ENCODE measurements around the gene COPS9.

The COPS9 gene

DNA sequence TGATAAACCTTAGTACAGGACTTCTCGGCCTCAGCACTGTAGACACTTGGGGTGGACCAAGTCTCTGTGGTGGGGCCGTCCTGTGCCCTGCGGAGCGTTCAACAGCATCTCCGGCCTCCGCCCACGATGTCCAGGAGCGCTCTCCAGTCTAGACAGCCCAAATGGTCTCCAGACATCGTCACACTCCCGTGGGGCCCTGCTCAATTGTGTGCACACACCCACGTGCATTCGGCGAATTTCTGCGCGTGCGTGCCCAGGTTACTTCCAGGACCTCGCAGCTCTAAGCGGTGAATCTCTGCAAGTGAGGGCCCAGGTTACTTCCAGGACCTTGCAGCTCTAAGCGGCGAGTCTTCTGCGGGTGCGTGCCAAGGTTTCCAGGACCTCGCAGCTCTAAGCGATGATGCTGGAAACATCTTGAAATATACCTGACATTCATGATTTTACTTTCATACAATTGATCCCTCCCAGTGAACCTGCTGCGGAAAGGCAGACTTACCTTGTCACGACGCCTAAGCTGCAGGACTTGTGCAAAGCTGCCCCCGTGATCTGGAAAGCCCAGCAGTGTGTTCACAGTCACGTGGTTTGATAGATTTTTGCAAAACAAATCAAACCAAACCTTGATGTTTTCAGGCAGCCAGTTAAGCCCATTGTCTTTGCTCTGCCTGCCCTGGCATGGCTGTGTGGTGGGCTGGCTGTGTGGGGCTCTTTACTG is 20.5 kb upstream of the COPS9 start:
- TF ChIP-seq, protein P1, sequence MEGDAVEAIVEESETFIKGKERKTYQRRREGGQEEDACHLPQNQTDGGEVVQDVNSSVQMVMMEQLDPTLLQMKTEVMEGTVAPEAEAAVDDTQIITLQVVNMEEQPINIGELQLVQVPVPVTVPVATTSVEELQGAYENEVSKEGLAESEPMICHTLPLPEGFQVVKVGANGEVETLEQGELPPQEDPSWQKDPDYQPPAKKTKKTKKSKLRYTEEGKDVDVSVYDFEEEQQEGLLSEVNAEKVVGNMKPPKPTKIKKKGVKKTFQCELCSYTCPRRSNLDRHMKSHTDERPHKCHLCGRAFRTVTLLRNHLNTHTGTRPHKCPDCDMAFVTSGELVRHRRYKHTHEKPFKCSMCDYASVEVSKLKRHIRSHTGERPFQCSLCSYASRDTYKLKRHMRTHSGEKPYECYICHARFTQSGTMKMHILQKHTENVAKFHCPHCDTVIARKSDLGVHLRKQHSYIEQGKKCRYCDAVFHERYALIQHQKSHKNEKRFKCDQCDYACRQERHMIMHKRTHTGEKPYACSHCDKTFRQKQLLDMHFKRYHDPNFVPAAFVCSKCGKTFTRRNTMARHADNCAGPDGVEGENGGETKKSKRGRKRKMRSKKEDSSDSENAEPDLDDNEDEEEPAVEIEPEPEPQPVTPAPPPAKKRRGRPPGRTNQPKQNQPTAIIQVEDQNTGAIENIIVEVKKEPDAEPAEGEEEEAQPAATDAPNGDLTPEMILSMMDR (IDR thresholded peaks at IDR 0.05; ENCODE audit: control extremely low read depth, extremely low read depth, low read depth, missing control alignments) = no peak
- no peak for DNase-seq (ENCODE audit: extremely low spot score)
- ChIA-PET POLR2A (no interaction called here), CTCF (interaction anchor here (2.1 kb wide), 1 partner anchor 13 kb away, joined by 6 read pairs; no protein-coding TSS in a partner anchor)

DNA sequence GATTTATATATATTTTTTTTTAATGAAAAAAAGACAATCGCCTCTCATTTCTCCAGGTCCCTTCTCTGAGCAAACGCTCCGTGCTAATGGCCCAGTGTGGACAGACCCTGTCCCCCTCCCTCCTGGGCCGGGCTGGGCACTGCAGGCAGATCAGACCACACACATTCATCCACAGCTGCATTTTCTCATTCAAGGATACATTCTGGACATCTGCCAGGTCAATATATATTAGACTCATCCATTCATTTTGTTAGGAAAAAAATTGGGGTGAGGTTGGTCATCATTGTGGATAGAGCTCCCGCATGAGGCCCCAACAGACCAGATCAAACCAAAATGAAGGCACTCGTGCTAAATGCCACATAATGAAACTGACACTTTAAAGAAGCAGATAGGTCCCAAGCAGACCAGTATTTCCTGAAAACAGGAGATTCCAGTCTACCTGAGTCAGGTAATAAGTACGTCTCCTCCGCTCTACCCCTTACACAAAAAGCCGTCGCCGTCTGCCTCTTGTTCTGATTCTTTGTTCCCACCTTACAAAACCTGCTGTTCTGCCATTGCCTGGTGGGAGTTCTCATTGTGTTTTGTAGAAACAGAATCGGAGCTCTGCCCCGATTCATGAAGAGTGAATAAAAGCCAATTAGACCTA is 19.8 kb upstream of the COPS9 start:
- no peak for DNase-seq (ENCODE audit: extremely low spot score)
- TF ChIP-seq, protein P1 (IDR thresholded peaks at IDR 0.05; ENCODE audit: control extremely low read depth, extremely low read depth, low read depth, missing control alignments) = no peak
- ChIA-PET POLR2A (no interaction called here), CTCF (interaction anchor here (1.6 to 2.1 kb wide), 2 partner anchors 12 to 95 kb away, joined by 5 to 6 read pairs; no protein-coding TSS in a partner anchor)

DNA sequence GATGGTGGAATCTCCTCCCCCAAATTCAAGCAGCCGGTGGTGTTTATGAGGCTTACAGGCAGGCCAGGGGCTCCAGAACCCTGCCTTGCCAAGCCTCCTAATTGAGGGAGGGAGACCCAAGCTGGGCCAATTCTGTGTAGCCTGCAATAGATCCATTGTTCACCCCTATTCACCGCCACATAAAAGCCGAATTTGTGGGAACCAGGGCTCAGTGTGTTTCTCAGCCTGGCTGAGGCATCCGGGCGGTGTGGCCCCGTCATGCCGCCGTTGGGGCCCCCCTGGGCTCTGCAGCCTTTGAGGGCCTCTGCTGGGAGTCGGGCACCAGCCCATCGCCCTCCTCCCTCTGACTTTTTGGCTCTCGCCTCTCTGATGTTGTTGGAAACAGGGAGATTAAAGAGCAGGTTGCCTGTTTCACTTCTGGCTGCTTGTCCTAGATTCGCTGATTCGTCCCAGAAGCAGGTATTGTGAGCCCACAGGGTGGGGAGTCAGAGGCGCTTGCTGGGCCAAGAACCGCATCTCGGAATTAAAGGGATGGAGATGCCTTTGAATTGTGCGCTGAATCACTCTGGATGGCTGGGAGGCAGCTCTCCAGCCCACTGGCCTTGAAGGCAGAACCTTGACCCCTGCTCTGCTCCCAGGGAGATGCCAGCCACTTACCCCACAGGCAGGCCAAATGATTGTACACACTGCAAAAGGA is 19.1 kb upstream of the COPS9 start:
- CTCF ChIA-PET = interaction anchor here (1.6 to 2.1 kb wide), 2 partner anchors 11 to 94 kb away, joined by 5 to 6 read pairs; no protein-coding TSS in a partner anchor

DNA sequence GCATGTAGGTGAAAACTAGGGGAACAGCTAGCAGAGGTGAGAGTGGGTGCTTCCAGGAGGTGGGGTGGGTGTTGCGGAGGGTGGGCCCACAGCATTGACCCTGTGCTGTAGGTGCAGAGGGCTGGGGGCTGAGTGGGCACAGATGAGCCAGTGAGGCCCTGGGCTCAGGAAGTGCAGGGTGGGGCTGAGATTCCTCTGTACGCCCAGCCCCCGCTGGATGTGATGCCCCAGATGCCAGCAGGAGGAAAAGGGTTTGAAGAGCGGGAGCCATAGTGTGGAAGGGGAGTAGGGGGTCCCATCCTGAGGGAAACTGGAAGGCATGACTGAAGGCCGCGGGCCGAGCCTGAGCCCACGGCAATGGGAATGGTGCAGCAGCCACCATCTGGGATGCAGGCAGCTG is 18.5 kb upstream of the COPS9 start:
- CTCF ChIA-PET = interaction anchor here (0.8 to 1.6 kb wide), 2 partner anchors 11 to 94 kb away, joined by 3 to 5 read pairs; no protein-coding TSS in a partner anchor

More for the DNA sequence above, 19.1 kb upstream of the COPS9 start:
- POLR2A ChIA-PET = no interaction called here
- no peak for DNase-seq (ENCODE audit: extremely low spot score)
- TF ChIP-seq, protein P1 (IDR thresholded peaks at IDR 0.05; ENCODE audit: control extremely low read depth, extremely low read depth, low read depth, missing control alignments) = no peak

DNA sequence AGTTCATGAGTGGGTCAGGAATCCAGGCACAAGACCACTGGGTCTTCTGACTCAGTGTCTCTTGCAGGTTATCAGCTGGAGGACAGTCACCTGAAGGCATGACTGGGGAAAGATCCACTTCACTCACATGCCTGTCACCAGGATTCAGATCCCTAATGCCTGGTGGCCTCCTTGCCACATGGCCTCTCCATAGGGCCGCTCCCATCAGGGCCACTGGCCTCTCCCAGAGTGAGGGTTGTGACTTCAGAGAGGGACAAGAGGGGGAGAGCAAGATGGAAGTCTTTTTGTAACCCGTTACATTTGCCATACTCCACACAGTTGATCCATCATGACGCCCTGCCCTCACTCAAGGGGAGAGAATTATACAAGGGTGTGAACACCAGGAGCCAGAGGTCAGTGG is 17.3 kb upstream of the COPS9 start:
- ChIA-PET CTCF (interaction anchor here (0.8 to 1.9 kb wide), 2 partner anchors 9 to 10 kb away, joined by 3 to 12 read pairs; no protein-coding TSS in a partner anchor), POLR2A (no interaction called here)
- DNase-seq (ENCODE audit: extremely low spot score) = no peak
- TF ChIP-seq, protein P1 (IDR thresholded peaks at IDR 0.05; ENCODE audit: control extremely low read depth, extremely low read depth, low read depth, missing control alignments) = no peak

More for the DNA sequence above, 18.5 kb upstream of the COPS9 start:
- POLR2A ChIA-PET = no interaction called here
- TF ChIP-seq, protein P1 (IDR thresholded peaks at IDR 0.05; ENCODE audit: control extremely low read depth, extremely low read depth, low read depth, missing control alignments) = no peak
- DNase-seq (ENCODE audit: extremely low spot score) = no peak

DNA sequence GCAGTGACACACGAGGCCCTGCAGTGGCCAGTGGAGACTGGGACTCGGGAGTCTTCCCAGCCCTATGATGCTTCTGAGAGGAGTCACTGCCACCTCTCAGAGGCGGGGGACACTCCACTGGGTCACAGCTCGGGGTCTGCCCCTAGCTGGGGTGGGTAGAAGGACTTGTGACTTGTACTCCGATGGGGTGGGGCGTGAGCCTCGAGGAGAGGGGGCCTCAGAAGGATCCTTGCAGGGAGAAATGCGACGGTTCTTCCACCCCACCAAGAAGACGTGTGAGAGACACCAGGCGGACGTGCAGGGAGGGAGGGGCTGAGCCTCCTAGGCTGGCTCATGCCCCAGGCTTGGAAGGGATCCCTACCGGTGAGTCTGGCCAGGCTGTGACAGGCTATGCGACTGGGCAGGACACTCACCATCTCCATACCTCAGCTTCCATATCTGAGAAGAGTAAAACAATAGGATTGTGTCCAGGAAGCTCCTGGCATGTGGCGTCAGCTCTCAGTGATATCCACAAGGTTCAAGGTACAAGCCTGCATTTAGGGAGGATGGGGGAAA is 15.4 kb upstream of the COPS9 start:
- ChIA-PET POLR2A (no interaction called here), CTCF (interaction anchor here (1.4 to 1.9 kb wide), 2 partner anchors 8 kb away, joined by 4 to 12 read pairs; no protein-coding TSS in a partner anchor)
- TF ChIP-seq, protein P1 (IDR thresholded peaks at IDR 0.05; ENCODE audit: control extremely low read depth, extremely low read depth, low read depth, missing control alignments) = no peak
- DNase-seq (ENCODE audit: extremely low spot score) = no peak

Data from GM10248 (cell line).